GM23248 (cell line): ENCODE data around the gene ARFGEF3.

Experiments used
- EZH2 ChIP-seq: fragments of 200-600 bp; sonication (generic); IDR thresholded peaks from 2 replicates; pipeline ENCODE4 v1.6.1; 2018; ENCODE audit warnings: antibody characterized with exemption, mild to moderate bottlenecking; ENCODE audit not compliant: insufficient read depth, poor library complexity, severe bottlenecking
- EZH2phosphoT487 ChIP-seq: fragments of 200-600 bp; sonication (generic); IDR thresholded peaks from 2 replicates; pipeline ENCODE4 v1.6.1; 2018; ENCODE audit warnings: antibody characterized with exemption, moderate library complexity, mild to moderate bottlenecking, low read depth; ENCODE audit not compliant: insufficient read depth

DNA sequence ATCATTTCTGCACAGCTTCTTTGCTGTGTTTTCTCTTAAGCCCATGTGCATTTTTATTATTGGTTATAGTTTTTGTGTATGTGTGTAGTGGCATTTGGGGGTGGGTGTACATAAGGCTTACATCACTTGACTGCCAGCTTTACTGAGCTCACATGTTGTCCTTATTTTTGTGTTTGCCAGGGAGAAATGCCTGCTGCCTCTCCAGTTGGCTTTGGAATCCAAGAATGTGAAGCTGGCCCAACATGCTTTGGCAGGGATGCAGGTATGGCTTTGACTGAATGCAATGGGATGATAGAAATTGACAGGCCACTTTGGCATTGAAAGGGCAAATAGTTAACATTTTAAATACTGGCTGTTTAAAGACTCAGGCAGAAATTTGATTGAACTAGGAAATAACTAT lies 45.1 kb downstream of the ARFGEF3 start:
- TF ChIP-seq EZH2 (no peak), EZH2phosphoT487 (no peak)
